K562 (cell line): ENCODE results near the gene HTR3C. TPM values are rescaled to one million over a fixed set of nuclear protein-coding genes. Genes with fewer than 3 reads are reported as not detected.

ENCODE experiments used
- ARNT ChIP-seq, 2 experiments: fragments of 450-650 bp; IDR thresholded peaks; 2 replicates each; pipeline ENCODE4 v1.6.1; 2016; ENCODE audit warnings: mild to moderate bottlenecking in 1 of 2
- BACH1 ChIP-seq: fragments of 200-800 bp; sonication (Bioruptor generic); IDR thresholded peaks from 2 replicates; pipeline ENCODE4 v1.6.1; 2016; ENCODE audit warnings: missing genetic modification characterization, missing compliant biosample characterization
- CHD4 ChIP-seq: fragments of 200-600 bp; sonication (generic); IDR thresholded peaks from 3 replicates; pipeline ENCODE4 v1.6.1; 2012; ENCODE audit warnings: low read depth, mild to moderate bottlenecking, mixed read lengths, low read length, inconsistent platforms; ENCODE audit not compliant: insufficient read depth, insufficient replicate concordance, poor library complexity, severe bottlenecking
- COPS2 ChIP-seq: fragments of 450-650 bp; conservative IDR thresholded peaks from 2 replicates; pipeline ENCODE4 v1.6.1; 2016; ENCODE audit warnings: mild to moderate bottlenecking, moderate library complexity
- DIDO1 ChIP-seq: fragments of 450-650 bp; IDR thresholded peaks from 2 replicates; pipeline ENCODE4 v1.6.1; 2016; ENCODE audit warnings: low read depth, missing biosample characterization, missing genetic modification characterization
- GATAD2B ChIP-seq: fragments of 450-650 bp; IDR thresholded peaks from 2 replicates; pipeline ENCODE4 v1.6.1; 2017; ENCODE audit warnings: mild to moderate bottlenecking, borderline replicate concordance
- HLTF ChIP-seq: fragments of 450-650 bp; IDR thresholded peaks from 2 replicates; pipeline ENCODE4 v1.6.1; 2016
- ILK ChIP-seq: fragments of 450-650 bp; IDR thresholded peaks from 2 replicates; pipeline ENCODE4 v1.6.1; 2016; ENCODE audit warnings: missing genetic modification characterization, low read depth, mild to moderate bottlenecking, missing compliant biosample characterization, moderate library complexity, borderline replicate concordance
- MAX ChIP-seq: sonication (generic); formaldehyde crosslinking; IDR thresholded peaks from 2 replicates; pipeline ENCODE4 v1.9.0; 2022; ENCODE audit warnings: mild to moderate bottlenecking, missing genetic modification reagents
- MCM5 ChIP-seq: fragments of 450-650 bp; IDR thresholded peaks from 2 replicates; pipeline ENCODE4 v1.6.1; 2016; ENCODE audit warnings: low read depth
- NFIX ChIP-seq: fragments of 250-450 bp; sonication (Bioruptor Pico); IDR thresholded peaks from 2 replicates; pipeline ENCODE4 v1.4.0; 2020; ENCODE audit warnings: low read depth, mild to moderate bottlenecking, moderate library complexity
- NKRF ChIP-seq: fragments of 450-650 bp; IDR thresholded peaks from 2 replicates; pipeline ENCODE4 v1.6.1; 2016; ENCODE audit warnings: borderline replicate concordance
- NR0B1 ChIP-seq: fragments of 450-650 bp; IDR thresholded peaks from one replicate; pipeline ENCODE4 v1.6.1; 2018; ENCODE audit warnings: mild to moderate bottlenecking, moderate library complexity; ENCODE audit not compliant: partially characterized antibody
- PKNOX1 ChIP-seq: fragments of 450-650 bp; IDR thresholded peaks from 2 replicates; pipeline ENCODE4 v1.6.1; 2016
- PTRF ChIP-seq: fragments of 450-650 bp; IDR thresholded peaks from 2 replicates; pipeline ENCODE4 v1.6.1; 2016; ENCODE audit warnings: mild to moderate bottlenecking, missing genetic modification characterization, missing compliant biosample characterization
- SMAD3 ChIP-seq: fragments of 450-650 bp; formaldehyde crosslinking; conservative IDR thresholded peaks from 2 replicates; pipeline ENCODE4 v1.4.0; 2020; ENCODE audit warnings: mild to moderate bottlenecking
- TARDBP ChIP-seq: fragments of 450-650 bp; IDR thresholded peaks from 2 replicates; pipeline ENCODE4 v1.6.1; 2016
- THRAP3 ChIP-seq: fragments of 450-650 bp; IDR thresholded peaks from 2 replicates; pipeline ENCODE4 v1.6.1; 2016; ENCODE audit warnings: mild to moderate bottlenecking, inconsistent platforms, borderline replicate concordance
- UBTF ChIP-seq, 2 experiments: IDR thresholded peaks; 2 replicates each; pipeline ENCODE4 v1.6.1; 2012; ENCODE audit warnings: improper control_type of control experiment in 2 of 2, low read depth in 2 of 2, low read length in 2 of 2, borderline replicate concordance in 1 of 2
- ZBED1 ChIP-seq: IDR thresholded peaks from 2 replicates; pipeline ENCODE4 v1.6.1; 2014
- ZNF134 ChIP-seq: fragments of 250-450 bp; sonication (Bioruptor Pico); conservative IDR thresholded peaks from 2 replicates; pipeline ENCODE4 v1.4.0; 2020
- polyA plus RNA-seq, 8 experiments: library from polyadenylated mRNA; depleted of rRNA in 4 of 8; stranded (reverse) in 5 of 8; unstranded in 3 of 8; fragments of >200 nt; fragmentation: Nextera tagmentation in 2 of 8; fragmentation: Illumina TruSeq in 1 of 8; extraction: Ambion mirVana in 2 of 8; extraction: Trizol in 1 of 8; gene quantifications; 2 replicates each; pipeline versions ENCODE4 v1.2.1 to v1.2.3, GENCODE V29; 2011 to 2014; ENCODE audit warnings: inconsistent platforms in 1 of 8, missing spikeins in 1 of 8
- total RNA-seq, 7 experiments: library from RNA; depleted of rRNA in 6 of 7; stranded (reverse); fragments of >200 nt in 6 of 7; fragmentation: Illumina TruSeq in 2 of 7; extraction: Trizol in 2 of 7; gene quantifications; 2 replicates each; pipeline versions ENCODE4 v1.2.1 to v1.2.3, GENCODE V29; 2011 to 2021; ENCODE audit warnings: low replicate concordance in 1 of 7

The HTR3C gene
- total and polyA plus RNA-seq, 9 of the 15 experiments (the other 6 are each of a cell fraction or from before 2014, with no cell fraction given), result 0.04 to 0.06 TPM; not detected in 7

DNA sequence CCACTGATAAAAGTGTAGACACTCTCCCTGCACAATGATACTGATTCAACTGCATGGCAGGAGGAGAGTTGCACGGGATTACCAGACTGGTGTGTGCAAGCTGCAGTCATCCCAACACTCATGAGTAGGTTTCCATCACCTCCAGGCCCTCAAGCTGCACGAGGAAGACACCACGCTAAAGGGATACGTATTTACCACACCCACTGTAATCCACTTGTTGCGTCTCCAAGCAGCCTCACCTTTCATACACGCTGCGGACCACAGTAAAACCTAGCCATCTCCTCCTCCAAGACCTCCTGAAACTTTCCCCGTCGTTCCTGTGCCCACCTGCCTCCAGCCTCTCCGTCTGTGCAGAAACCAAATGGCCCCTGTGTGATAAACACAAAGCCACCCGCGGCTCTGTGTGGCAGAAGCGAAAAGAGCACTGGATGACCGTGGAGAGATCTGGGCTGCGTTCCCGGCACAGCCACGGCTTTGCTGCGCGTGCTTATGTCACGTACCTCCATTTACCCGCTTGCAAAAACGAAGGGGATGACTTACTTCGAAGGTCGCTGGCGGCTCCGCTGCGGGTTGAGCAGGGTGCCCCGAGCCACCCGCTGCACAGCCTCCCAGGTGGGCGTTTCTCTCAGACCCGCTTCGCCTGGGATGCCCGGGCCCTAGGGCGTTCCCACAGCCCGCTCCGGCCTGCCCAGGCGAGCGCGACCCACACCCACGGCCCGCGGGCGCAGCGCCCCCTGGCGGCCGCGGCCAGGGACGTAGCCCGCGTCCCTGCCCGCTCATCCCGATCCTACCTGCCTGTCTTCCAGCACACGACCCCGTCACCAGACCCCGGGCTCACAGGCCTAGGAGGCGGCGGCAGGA lies 35.8 kb upstream of the HTR3C start (continued):
- TF ChIP-seq PKNOX1 (no peak), CHD4 (no peak), GATAD2B (peak; percentile 69; the same call in 1 of the 2 replicates), NR0B1 (no peak), DIDO1 (tag) (no peak), HLTF (no peak), PTRF (tag) (no peak), SMAD3 (CRISPR knock-in tag) (no peak), NKRF (peak; percentile 54; the same call in 1 of the 2 replicates), BACH1 (tag) (no peak), ZNF134 (CRISPR knock-in tag) (no peak), MCM5 (no peak), TARDBP (peak; percentile 90), ARNT (IDR thresholded peaks at IDR 0.05) (peak in 1 of 2 experiments; percentile 21; a peak in 1 of 4 replicates), THRAP3 (no peak), UBTF (IDR thresholded peaks at IDR 0.05; ENCODE audit: borderline replicate concordance in 1 of 2, low read depth in 2 of 2, low read length in 2 of 2) (0 out of 4 replicates have a peak, but pooled peaks of 1 of the 2 experiments have one; percentile 25), NFIX (CRISPR knock-in tag) (no peak), ILK (no peak), ZBED1 (no peak), MAX (CRISPR knock-in tag) (peak; percentile 60), COPS2 (no peak)
